SW480 (cell line): ENCODE data around the gene NOP56.

Experiments used
- DNase-seq: peaks from one replicate; pipeline ENCODE4 v3.0.0-alpha.2; 2016; ENCODE audit warnings: low spot score

The NOP56 gene

GRCh38 chr20:2651772-2652723, at the start of gene NOP56:
NOP56 (plus strand) TSS chr20:2652632; CDS start chr20:2652661, 29 bp downstream.
- DNase-seq = peak; percentile 96

- DNase-seq = no peak
Measured at GRCh38 chr20:2602746-2603145, 49.7 kb upstream of the NOP56 start.

GRCh38 chr20:2603816-2604505, 48.5 kb upstream of the NOP56 start:
- DNase-seq = no peak

GRCh38 chr20:2604506-2604835, 48.0 kb upstream of the NOP56 start:
- DNase-seq = no peak

- DNase-seq = no peak
Measured at GRCh38 chr20:2606507-2607006, 45.9 kb upstream of the NOP56 start.

- no peak for DNase-seq
Measured at GRCh38 chr20:2610326-2610725, 42.1 kb upstream of the NOP56 start.

GRCh38 chr20:2610941-2611720, 41.3 kb upstream of the NOP56 start:
- DNase-seq = no peak

- no peak for DNase-seq
Measured at GRCh38 chr20:2612073-2612472, 40.4 kb upstream of the NOP56 start.

- no peak for DNase-seq
Measured at GRCh38 chr20:2616634-2617033, 35.8 kb upstream of the NOP56 start.

GRCh38 chr20:2617099-2617714, 35.2 kb upstream of the NOP56 start:
- no peak for DNase-seq

- DNase-seq = no peak
Measured at GRCh38 chr20:2618815-2619214, 33.6 kb upstream of the NOP56 start.

GRCh38 chr20:2619337-2619736, 33.1 kb upstream of the NOP56 start:
- DNase-seq = no peak

GRCh38 chr20:2619961-2620595, 32.4 kb upstream of the NOP56 start:
- peak; percentile 76 for DNase-seq

GRCh38 chr20:2624190-2624589, 28.2 kb upstream of the NOP56 start:
- DNase-seq = no peak

- DNase-seq = no peak
Measured at GRCh38 chr20:2625062-2625461, 27.4 kb upstream of the NOP56 start.

GRCh38 chr20:2626853-2627541, 25.4 kb upstream of the NOP56 start:
- DNase-seq = peak; percentile 96

GRCh38 chr20:2631228-2631627, 21.2 kb upstream of the NOP56 start:
- DNase-seq = peak; percentile 41

GRCh38 chr20:2633381-2633780, 19.1 kb upstream of the NOP56 start:
- no peak for DNase-seq

- no peak for DNase-seq
Measured at GRCh38 chr20:2637246-2637645, 15.2 kb upstream of the NOP56 start.

- no peak for DNase-seq
Measured at GRCh38 chr20:2640260-2640659, 12.2 kb upstream of the NOP56 start.

GRCh38 chr20:2640899-2641298, 11.5 kb upstream of the NOP56 start:
- no peak for DNase-seq
